Pancreas (tissue), 10 donors: ENCODE results near the gene ITSN1. TPM values are rescaled to one million over a fixed set of nuclear protein-coding genes. Genes with fewer than 3 reads are reported as not detected.

Experiments used
- ATAC-seq, 4 donors: fragments of 200-7000 bp; cut with Tn5 transposase; one replicate each; pipeline versions ENCODE4 v1.8.0 to v1.9.1; 2020; ENCODE audit warnings: mild to moderate bottlenecking in 4 of 4, moderate library complexity in 4 of 4
- DNase-seq, 6 donors: peaks; one replicate each; pipeline ENCODE4 v3.0.0-alpha.2; 2020
- FAIRE-seq: peaks from 2 replicates; lab custom pipeline; 2012; peaks lifted over from hg19 to GRCh38; lab: Jason Lieb, UNC
- H3K27ac ChIP-seq, 4 donors: fragments of 200-600 bp; sonication (generic); 1 replicate in 3 of 4; 2 replicates in 1 of 4; pipeline versions ENCODE4 v1.5.0 to v1.8.0; 2020
- H3K27me3 ChIP-seq, 4 donors: fragments of 200-600 bp; one replicate each; pipeline ENCODE4 v1.8.0; 2021
- H3K36me3 ChIP-seq, 3 donors: fragments of 200-600 bp; sonication (generic) in 1 of 3; one replicate each; pipeline versions ENCODE4 v1.5.0 to v1.8.0; 2020 to 2021
- H3K4me1 ChIP-seq, 3 donors: fragments of 200-600 bp; one replicate each; pipeline ENCODE4 v1.8.0; 2021
- H3K4me3 ChIP-seq, 4 donors: fragments of 200-600 bp; sonication (generic) in 2 of 4; one replicate each; pipeline versions ENCODE4 v1.5.0 to v1.8.0; 2020 to 2021
- H3K9me3 ChIP-seq, 4 donors: fragments of 200-600 bp; one replicate each; pipeline ENCODE4 v1.8.0; 2021
- CTCF ChIP-seq, 4 donors: fragments of 200-600 bp; sonication (generic) in 3 of 4; IDR thresholded peaks; one replicate each; pipeline versions ENCODE4 v1.5.0 to v1.8.0; 2021; ENCODE audit warnings: antibody characterized with exemption in 4 of 4
- WGBS, 2 donors: extraction: QIAGEN DNeasy Blood & Tissue Kit; methylation state at CpG; one replicate each; pipeline ENCODE4 v1.1.7; 2013; 5-methylcytosine and 5-hydroxymethylcytosine counted together
- intact Hi-C, 3 donors: fragments of 100-400 bp; cut with DNase I; formaldehyde crosslinking; loops; one replicate each; pipeline versions ENCODE4 v1.11.1 to v1.14.2; 2022
- polyA plus RNA-seq, 2 donors: library from polyadenylated mRNA; stranded (reverse); fragments of 200-250 nt; gene quantifications; one replicate each; pipeline ENCODE4 v1.2.3, GENCODE V29; 2013
- total RNA-seq, 6 donors: library from RNA; stranded (reverse); fragmentation: NEBNext Ultra II Directional in 4 of 6; extraction: Animal tissue kit (Norgen Biotek cat#: 25700) in 4 of 6; gene quantifications; one replicate each; pipeline versions ENCODE4 v1.2.1 to v1.2.4, GENCODE V29; 2021 to 2023
- donor health status: healthy with polysubstance abuse.
- donor health status: DM: no; HTN: no; CAD: no; lungs with moderate emphysema.
- donor health status: DM: no; HTN: no; CAD: no.
- donor health status: control.
- donor health status: control.
- donor health status: Bipolar disorder and iron deficiency.
- donor health status: DM: yes; HTN: yes; CAD: no.
- donor health status: DM: no; HTN: no; CAD: no.
- donor health status: DM: no; HTN: no; CAD: no.
- donor health status: DM: yes; HTN: yes; CAD: no.

ITSN1 gene
- total and polyA plus RNA-seq, 8 donors = 3.5 to 19.4 (median 6.0) TPM

GRCh38 chr21:33881689-33882440 is 239.6 kb downstream of the ITSN1 start:
- Histone ChIP-seq H3K27me3 (no peaks in the 10 kb centered on the region), H3K27ac (no peak overlapping the region), H3K4me3 (no peak overlapping the region), H3K9me3 (no peaks in the 10 kb centered on the region), H3K36me3 (no peaks in the 10 kb centered on the region), H3K4me1 (no peaks in the 10 kb centered on the region)
- ATAC-seq = no peak
- DNase-seq = no peak
- intact Hi-C loops = no loop called here
- no peak for FAIRE-seq
- TF ChIP-seq CTCF (IDR thresholded peaks at IDR 0.05) = no peak
- WGBS, 2 donors = 77 to 82% methylated on average over 9 of the region's 9 CpGs

- Histone ChIP-seq H3K4me3 (no peak overlapping the region), H3K9me3 (no peaks in the 10 kb centered on the region), H3K36me3 (no peaks in the 10 kb centered on the region), H3K27ac (no peak overlapping the region), H3K27me3 (no peaks in the 10 kb centered on the region), H3K4me1 (no peaks in the 10 kb centered on the region)
- ATAC-seq (no peak), FAIRE-seq (no peak), DNase-seq (no peak)
- TF ChIP-seq CTCF (IDR thresholded peaks at IDR 0.05) = no peak
- WGBS, 2 donors = 73 to 78% methylated on average over 12 of the region's 12 CpGs
- intact Hi-C loops = no loop called here
These were observed 240.8 kb downstream of the ITSN1 start for GRCh38 chr21:33883118-33883517.

GRCh38 chr21:33884376-33885171 is 242.3 kb downstream of the ITSN1 start:
- FAIRE-seq = no peak
- WGBS, 2 donors = 74 to 76% methylated on average over 20 of the region's 20 CpGs
- H3K27me3 ChIP-seq = no peaks in the 10 kb centered on the region
- no peaks in the 10 kb centered on the region for H3K36me3 ChIP-seq
- no peaks in the 10 kb centered on the region for H3K4me1 ChIP-seq
- no peak overlapping the region for H3K4me3 ChIP-seq
- no peak for DNase-seq
- no peaks in the 10 kb centered on the region for H3K9me3 ChIP-seq
- no peak overlapping the region for H3K27ac ChIP-seq
- intact Hi-C loops = no loop called here
- ATAC-seq = no peak
- TF ChIP-seq CTCF (IDR thresholded peaks at IDR 0.05) = no peak

- no peaks in the 10 kb centered on the region for H3K9me3 ChIP-seq
These were observed 242.8 kb downstream of the ITSN1 start for GRCh38 chr21:33885172-33885514.

More at GRCh38 chr21:33885172-33885514, 242.8 kb downstream of the ITSN1 start:
- no peak overlapping the region for H3K4me3 ChIP-seq
- H3K27ac ChIP-seq = no peak overlapping the region
- no peaks in the 10 kb centered on the region for H3K27me3 ChIP-seq
- DNase-seq (no peak), FAIRE-seq (no peak), ATAC-seq (no peak)
- intact Hi-C loops = no loop called here
- WGBS, 2 donors = 71 to 80% methylated on average over 7 of the region's 7 CpGs
- no peak for TF ChIP-seq CTCF (IDR thresholded peaks at IDR 0.05)
- H3K4me1 ChIP-seq = no peaks in the 10 kb centered on the region
- no peaks in the 10 kb centered on the region for H3K36me3 ChIP-seq
